ENCODE data around the gene FAM237A. TPM values are rescaled to one million over a fixed set of nuclear protein-coding genes. Genes with fewer than 3 reads are reported as not detected.
A peak's percentile ranks its signal among the peaks of the same experiment; 100 is the strongest.

FAM237A gene
- total and polyA plus RNA-seq, 9 of the 15 experiments (the other 6 are each of a cell fraction or from before 2014, with no cell fraction given), result not detected

- Histone ChIP-seq H3K36me3 (ENCODE audit: control insufficient read depth, insufficient read depth, low read length) (no peaks in the 10 kb centered on the region), H3K4me1 (replicated peaks in 1 of 2; ENCODE audit: control insufficient read depth in 2 of 2, insufficient read depth in 2 of 2, low read length in 2 of 2) (peaks cover 0 to 4% of the 10 kb centered on the region in 2 experiments; a peak in 2 of 5 replicates), H3K4me2 (ENCODE audit: insufficient read depth, low read length) (no peak overlapping the region), H3K27me3 (ENCODE audit: control insufficient read depth in 2 of 2, insufficient read depth in 2 of 2, low read length in 2 of 2) (no peaks in the 10 kb centered on the region), H3K79me2 (ENCODE audit: control insufficient read depth, insufficient read depth, low read length) (no peaks in the 10 kb centered on the region), H3K27ac (ENCODE audit: extremely low read depth, low read depth, low read length) (no peak overlapping the region), H3K9ac (ENCODE audit: insufficient read depth in 1 of 2, low read depth in 2 of 2, low read length in 2 of 2) (no peak overlapping the region), H3K4me3 (no peak overlapping the region), H4K20me1 (replicated peaks; ENCODE audit: control insufficient read depth, insufficient read depth, low read length) (no peaks in the 10 kb centered on the region), H3K9me1 (ENCODE audit: control insufficient read depth, insufficient read depth, low read length) (no peaks in the 10 kb centered on the region), H2AFZ (ENCODE audit: low read depth, low read length) (no peak overlapping the region; the same call in 1 of the 2 replicates), H3K9me3 (replicated peaks; ENCODE audit: control insufficient read depth, insufficient read depth, low read depth, low read length) (no peaks in the 10 kb centered on the region)
- no TSS peak for BruUV-seq (replicated peaks)
- ATAC-seq (peak; percentile 35; the same call in 1 of the 3 replicates), DNase-seq (ENCODE audit: extremely low read depth in 1 of 4, low spot score in 3 of 4) (no peak), FAIRE-seq (no peak)
- intact Hi-C loops (cut with micrococcal nuclease) (no loop called here), in situ Hi-C loops (cut with MboI) (no loop called here)
- TF ChIP-seq RERE (CRISPR knock-in tag; IDR thresholded peaks at IDR 0.05; ENCODE audit: borderline replicate concordance) (no peak), BRD9 (IDR thresholded peaks at IDR 0.05; ENCODE audit: low read depth, partially characterized antibody) (no peak), USF2 (CRISPR knock-in tag; IDR thresholded peaks at IDR 0.05) (no peak), ZBTB9 (CRISPR knock-in tag; IDR thresholded peaks at IDR 0.05) (no peak), ZNF12 (CRISPR knock-in tag; IDR thresholded peaks at IDR 0.05) (no peak), KAT8 (IDR thresholded peaks at IDR 0.05; ENCODE audit: low read depth) (no peak), ZNF589 (CRISPR knock-in tag; IDR thresholded peaks at IDR 0.05; ENCODE audit: low read depth) (no peak), TFAP4 (CRISPR knock-in tag; IDR thresholded peaks at IDR 0.05; ENCODE audit: borderline replicate concordance) (no peak), NR2C2 (CRISPR knock-in tag; IDR thresholded peaks at IDR 0.05) (no peak), NR2C2 (tag; IDR thresholded peaks at IDR 0.05) (no peak)
- 18% methylated on average over 3 of the region's 3 CpGs for WGBS (ENCODE audit: insufficient coverage, low coverage, missing lambda C conversion rate)
- ChIA-PET CTCF (ENCODE audit: low intra/inter-chr PET ratio) (no interaction called here), POLR2A (no interaction called here)
Observed at GRCh38 chr2:206611736-206612135, 30.6 kb upstream of the FAM237A start.
